ENCODE data around the gene SETDB1. TPM values are rescaled to one million over a fixed set of nuclear protein-coding genes. Genes with fewer than 3 reads are reported as not detected.
"Not testable (repeated sequence)": the region's sequence is repeated elsewhere in the genome, so short reads cannot be mapped to it uniquely, and the experiment has no call there.

Gene SETDB1
- total RNA-seq, 4 donors from 2014 or later: 23.7 to 32.9 (median 27.8) TPM

DNA sequence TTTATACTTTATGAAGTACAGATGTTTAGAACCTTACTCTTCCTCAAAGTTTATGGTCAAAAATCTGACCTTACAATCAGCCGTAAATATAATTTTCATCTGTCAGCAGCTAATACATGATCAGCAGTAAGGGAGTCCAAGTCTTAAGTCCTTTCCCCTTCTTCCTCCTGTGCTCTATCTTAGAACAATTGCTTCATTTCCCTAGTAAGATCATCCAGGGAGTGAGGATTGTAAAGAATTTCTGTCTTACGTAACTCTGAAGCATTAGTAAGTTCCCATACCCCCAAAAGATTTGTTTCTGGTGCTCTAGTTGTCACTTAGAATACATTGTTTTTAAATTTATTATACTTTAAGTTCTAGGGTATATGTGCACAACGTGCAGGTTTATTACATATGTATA is 2.1 kb downstream of the SETDB1 start:
- TF ChIP-seq, protein P1, sequence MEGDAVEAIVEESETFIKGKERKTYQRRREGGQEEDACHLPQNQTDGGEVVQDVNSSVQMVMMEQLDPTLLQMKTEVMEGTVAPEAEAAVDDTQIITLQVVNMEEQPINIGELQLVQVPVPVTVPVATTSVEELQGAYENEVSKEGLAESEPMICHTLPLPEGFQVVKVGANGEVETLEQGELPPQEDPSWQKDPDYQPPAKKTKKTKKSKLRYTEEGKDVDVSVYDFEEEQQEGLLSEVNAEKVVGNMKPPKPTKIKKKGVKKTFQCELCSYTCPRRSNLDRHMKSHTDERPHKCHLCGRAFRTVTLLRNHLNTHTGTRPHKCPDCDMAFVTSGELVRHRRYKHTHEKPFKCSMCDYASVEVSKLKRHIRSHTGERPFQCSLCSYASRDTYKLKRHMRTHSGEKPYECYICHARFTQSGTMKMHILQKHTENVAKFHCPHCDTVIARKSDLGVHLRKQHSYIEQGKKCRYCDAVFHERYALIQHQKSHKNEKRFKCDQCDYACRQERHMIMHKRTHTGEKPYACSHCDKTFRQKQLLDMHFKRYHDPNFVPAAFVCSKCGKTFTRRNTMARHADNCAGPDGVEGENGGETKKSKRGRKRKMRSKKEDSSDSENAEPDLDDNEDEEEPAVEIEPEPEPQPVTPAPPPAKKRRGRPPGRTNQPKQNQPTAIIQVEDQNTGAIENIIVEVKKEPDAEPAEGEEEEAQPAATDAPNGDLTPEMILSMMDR (IDR thresholded peaks at IDR 0.05): no peak
- DNase-seq (ENCODE audit: low spot score) (no peak), ATAC-seq (ENCODE audit: low FRiP score) (no peak)

DNA sequence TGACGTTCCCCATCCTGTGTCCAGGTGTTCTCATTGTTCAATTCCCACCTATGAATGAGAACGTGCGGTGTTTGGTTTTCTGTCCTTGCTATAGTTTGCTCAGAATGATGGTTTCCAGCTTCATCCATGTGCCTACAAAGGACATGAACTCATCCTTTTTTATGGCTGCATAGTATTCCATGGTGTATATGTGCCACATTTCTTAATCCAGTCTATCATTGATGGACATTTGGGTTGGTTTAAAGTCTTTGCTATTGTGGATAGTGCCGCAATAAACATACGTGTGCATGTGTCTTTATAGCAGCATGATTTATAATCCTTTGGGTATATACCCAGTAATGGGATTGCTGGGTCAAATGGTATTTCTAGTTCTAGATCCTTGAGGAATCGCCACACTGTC is 2.6 kb downstream of the SETDB1 start:
- DNase-seq (ENCODE audit: low spot score); ATAC-seq (ENCODE audit: low FRiP score): not testable (repeated sequence)

DNA sequence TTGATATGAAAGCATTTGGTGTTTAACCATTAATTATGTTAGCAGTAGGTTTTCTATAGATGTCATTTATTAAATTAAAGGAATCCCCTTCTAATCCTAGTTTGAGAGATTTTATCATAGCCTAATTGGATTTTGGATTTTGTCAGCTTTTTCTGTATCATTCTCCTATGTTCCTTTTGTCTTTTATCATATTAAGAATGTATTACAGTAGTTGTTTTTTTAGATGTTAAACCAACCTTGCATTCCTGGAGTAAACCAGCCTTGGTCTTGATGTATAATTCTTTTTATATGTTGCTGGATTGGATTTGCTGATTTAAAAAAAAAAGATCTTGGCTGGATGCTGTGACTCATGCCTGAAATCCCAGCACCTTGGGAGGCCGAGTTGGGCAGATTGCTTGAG is 5.6 kb downstream of the SETDB1 start:
- no peak for ATAC-seq (ENCODE audit: low FRiP score)
- DNase-seq (ENCODE audit: low spot score): no peak
- TF ChIP-seq, protein P1 (IDR thresholded peaks at IDR 0.05): no peak

DNA sequence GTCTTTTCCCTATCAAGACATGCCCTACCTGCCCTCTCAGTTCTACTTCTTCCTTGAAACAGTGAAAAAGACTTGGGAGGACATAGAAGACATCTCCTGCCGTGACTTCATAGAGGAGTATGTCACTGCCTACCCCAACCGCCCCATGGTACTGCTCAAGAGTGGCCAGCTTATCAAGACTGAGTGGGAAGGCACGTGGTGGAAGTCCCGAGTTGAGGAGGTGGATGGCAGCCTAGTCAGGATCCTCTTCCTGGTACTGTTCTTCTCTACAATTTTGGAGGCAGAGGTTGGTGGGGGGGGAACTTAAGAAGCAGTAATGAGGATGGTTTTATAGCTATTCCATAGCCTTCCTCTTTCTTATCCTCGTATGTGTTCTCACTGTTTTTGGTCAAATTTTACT is 18.7 kb downstream of the SETDB1 start:
- DNase-seq (ENCODE audit: low spot score) (no peak), ATAC-seq (ENCODE audit: low FRiP score) (no peak)
- TF ChIP-seq, protein P1 (IDR thresholded peaks at IDR 0.05): no peak

DNA sequence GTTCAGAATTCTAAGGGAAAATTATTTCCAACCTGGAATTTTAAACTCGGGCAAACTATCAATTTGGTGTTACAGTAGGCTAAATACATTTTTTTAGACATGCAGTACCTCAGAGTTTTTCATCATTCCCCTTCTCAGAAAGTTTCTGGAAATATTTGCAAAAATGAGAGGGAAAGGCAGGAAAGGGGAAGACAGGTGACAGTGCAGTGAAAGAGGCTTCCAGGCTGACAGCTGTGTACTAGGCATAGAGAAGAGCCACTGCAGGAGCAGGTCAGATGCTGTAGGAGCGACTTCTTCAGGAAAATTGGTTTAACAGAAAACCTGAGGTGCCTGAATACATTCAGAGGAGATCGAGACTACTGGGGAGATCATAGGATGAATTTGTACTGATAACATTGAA is 28.5 kb downstream of the SETDB1 start:
- TF ChIP-seq, protein P1 (IDR thresholded peaks at IDR 0.05): no peak
- ATAC-seq (ENCODE audit: low FRiP score) (no peak), DNase-seq (ENCODE audit: low spot score) (no peak)

- no peak for ATAC-seq (ENCODE audit: low FRiP score)
Measured at GRCh38 chr1:150955280-150955679, 29.1 kb downstream of the SETDB1 start.

DNA sequence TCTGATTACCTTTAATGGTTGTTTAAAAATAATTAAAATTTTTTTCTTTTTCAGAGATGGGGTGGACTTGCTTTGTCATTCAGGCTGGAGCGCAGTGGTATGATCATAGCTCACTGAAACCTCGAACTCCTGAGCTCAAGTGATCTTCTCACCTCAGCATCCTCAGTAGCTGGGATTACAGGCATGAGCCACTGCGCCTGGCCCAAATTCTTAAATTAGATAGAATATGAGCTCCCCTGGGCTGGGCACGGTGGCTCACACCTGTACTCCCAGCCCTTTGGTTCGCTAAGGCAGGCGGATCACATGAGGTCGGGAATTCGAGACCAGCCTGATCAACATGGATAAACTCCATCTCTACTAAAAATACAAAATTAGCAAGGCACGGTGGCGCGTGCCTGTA is 31.5 kb downstream of the SETDB1 start:
- TF ChIP-seq, protein P1 (IDR thresholded peaks at IDR 0.05): no peak
- ATAC-seq (ENCODE audit: low FRiP score) (no peak), DNase-seq (ENCODE audit: low spot score) (no peak)

More at GRCh38 chr1:150955280-150955679, 29.1 kb downstream of the SETDB1 start:
- DNase-seq (ENCODE audit: low spot score): no peak
- TF ChIP-seq, protein P1 (IDR thresholded peaks at IDR 0.05): no peak

GRCh38 chr1:150960646-150961045 is 34.5 kb downstream of the SETDB1 start:
- ATAC-seq (ENCODE audit: low FRiP score) (no peak), DNase-seq (ENCODE audit: low spot score) (no peak)
- TF ChIP-seq, protein P1 (IDR thresholded peaks at IDR 0.05): no peak

Measured in omental fat pad (tissue), 4 donors.